Measurements from ENCODE around the gene GLIPR1L1. TPM values are rescaled to one million over a fixed set of nuclear protein-coding genes. Genes with fewer than 3 reads are reported as not detected.
A peak's percentile ranks its signal among the peaks of the same experiment; 100 is the strongest.
"Not testable (repeated sequence)": the region's sequence is repeated elsewhere in the genome, so short reads cannot be mapped to it uniquely, and the experiment has no call there.

The GLIPR1L1 gene
- total and polyA plus RNA-seq, 2 donors (not counting 1 experiment from before 2014, with no cell fraction given), result not detected

DNA sequence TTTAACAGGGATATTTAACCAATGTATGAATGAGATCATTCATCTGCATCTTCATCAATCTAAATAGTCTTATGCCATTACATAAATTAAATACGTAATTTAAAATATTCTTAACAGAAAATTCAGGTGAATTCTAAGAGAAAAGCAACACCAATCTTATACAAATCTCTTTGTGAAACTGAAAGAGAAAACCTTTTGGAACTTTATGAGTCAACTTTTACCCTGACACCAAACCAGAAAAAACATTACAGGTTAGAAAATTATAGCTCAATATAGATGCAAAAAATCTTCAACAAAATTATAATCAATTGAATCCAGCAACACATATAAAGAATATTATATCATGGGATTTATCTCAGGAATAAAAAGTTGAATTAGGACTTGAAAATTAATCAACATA, 3.4 kb downstream of the GLIPR1L1 start:
- Histone ChIP-seq H3K9me3 (ENCODE audit: control insufficient read depth, insufficient read depth, low read depth, low read length) (no peaks in the 10 kb centered on the region), H3K4me3 (replicated peaks in 1 of 4; ENCODE audit: control extremely low read depth in 1 of 4, insufficient read depth in 1 of 4, low read depth in 3 of 4, low read length in 4 of 4) (no peak overlapping the region), H3K36me3 (ENCODE audit: control insufficient read depth, insufficient read depth, low read length) (no peaks in the 10 kb centered on the region), H3K27me3 (ENCODE audit: control insufficient read depth, insufficient read depth, low read length) (no peaks in the 10 kb centered on the region), H3K27ac (ENCODE audit: insufficient read depth, low read length) (no peak overlapping the region), H3K4me1 (ENCODE audit: control insufficient read depth, extremely low read depth, insufficient read depth, low read length) (no peaks in the 10 kb centered on the region), H3K79me2 (ENCODE audit: control insufficient read depth, insufficient read depth, low read length) (no peaks in the 10 kb centered on the region), H2AFZ (ENCODE audit: low read length) (no peak overlapping the region), H4K20me1 (ENCODE audit: control insufficient read depth, extremely low read depth, insufficient read depth, low read length) (no peaks in the 10 kb centered on the region), H3K9ac (ENCODE audit: insufficient read depth, low read length) (no peak overlapping the region), H3K4me2 (ENCODE audit: extremely low read depth, insufficient read depth, low read length) (no peak overlapping the region)
- no peak for DNase-seq (ENCODE audit: low read depth in 2 of 2)
- no peak for TF ChIP-seq EZH2 (IDR thresholded peaks at IDR 0.05; ENCODE audit: low read length, missing control alignments)
- TF ChIP-seq, protein P1, sequence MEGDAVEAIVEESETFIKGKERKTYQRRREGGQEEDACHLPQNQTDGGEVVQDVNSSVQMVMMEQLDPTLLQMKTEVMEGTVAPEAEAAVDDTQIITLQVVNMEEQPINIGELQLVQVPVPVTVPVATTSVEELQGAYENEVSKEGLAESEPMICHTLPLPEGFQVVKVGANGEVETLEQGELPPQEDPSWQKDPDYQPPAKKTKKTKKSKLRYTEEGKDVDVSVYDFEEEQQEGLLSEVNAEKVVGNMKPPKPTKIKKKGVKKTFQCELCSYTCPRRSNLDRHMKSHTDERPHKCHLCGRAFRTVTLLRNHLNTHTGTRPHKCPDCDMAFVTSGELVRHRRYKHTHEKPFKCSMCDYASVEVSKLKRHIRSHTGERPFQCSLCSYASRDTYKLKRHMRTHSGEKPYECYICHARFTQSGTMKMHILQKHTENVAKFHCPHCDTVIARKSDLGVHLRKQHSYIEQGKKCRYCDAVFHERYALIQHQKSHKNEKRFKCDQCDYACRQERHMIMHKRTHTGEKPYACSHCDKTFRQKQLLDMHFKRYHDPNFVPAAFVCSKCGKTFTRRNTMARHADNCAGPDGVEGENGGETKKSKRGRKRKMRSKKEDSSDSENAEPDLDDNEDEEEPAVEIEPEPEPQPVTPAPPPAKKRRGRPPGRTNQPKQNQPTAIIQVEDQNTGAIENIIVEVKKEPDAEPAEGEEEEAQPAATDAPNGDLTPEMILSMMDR (conservative IDR thresholded peaks at IDR 0.05 in 1 of 2, IDR thresholded peaks at IDR 0.05 in 1 of 2; ENCODE audit: low read depth in 1 of 2, low read length in 2 of 2), result no peak

DNA sequence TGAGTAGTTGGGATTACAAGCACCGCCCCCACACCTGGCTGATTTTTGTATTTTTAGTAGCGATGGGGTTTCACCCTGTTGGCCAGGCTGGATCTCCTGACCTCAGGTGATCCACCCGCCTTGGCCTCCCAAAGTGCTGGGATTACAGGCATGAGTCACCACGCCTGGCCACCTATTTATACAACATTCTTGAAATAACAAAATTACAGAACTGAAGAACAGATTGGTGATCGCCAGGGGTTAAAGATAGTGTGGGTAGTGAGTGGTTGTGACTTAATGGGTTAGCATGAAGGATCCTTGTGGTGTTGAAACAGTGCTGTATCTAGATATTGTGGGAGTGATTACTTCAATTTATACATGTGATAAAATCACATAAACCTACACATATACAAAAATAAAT, 7.4 kb downstream of the GLIPR1L1 start:
- Histone ChIP-seq H3K27me3 (ENCODE audit: control insufficient read depth, insufficient read depth, low read length) (no peaks in the 10 kb centered on the region), H3K9me3 (ENCODE audit: control insufficient read depth, insufficient read depth, low read depth, low read length) (no peaks in the 10 kb centered on the region), H3K79me2 (ENCODE audit: control insufficient read depth, insufficient read depth, low read length) (no peaks in the 10 kb centered on the region), H3K27ac (ENCODE audit: insufficient read depth, low read length) (no peak overlapping the region), H3K4me3 (replicated peaks in 1 of 4; ENCODE audit: control extremely low read depth in 1 of 4, insufficient read depth in 1 of 4, low read depth in 3 of 4, low read length in 4 of 4) (no peak overlapping the region), H3K4me1 (ENCODE audit: control insufficient read depth, extremely low read depth, insufficient read depth, low read length) (no peaks in the 10 kb centered on the region), H2AFZ (ENCODE audit: low read length) (no peak overlapping the region), H3K4me2 (ENCODE audit: extremely low read depth, insufficient read depth, low read length) (no peak overlapping the region), H4K20me1 (ENCODE audit: control insufficient read depth, extremely low read depth, insufficient read depth, low read length) (no peaks in the 10 kb centered on the region), H3K36me3 (ENCODE audit: control insufficient read depth, insufficient read depth, low read length) (no peaks in the 10 kb centered on the region), H3K9ac (ENCODE audit: insufficient read depth, low read length) (no peak overlapping the region)
- TF ChIP-seq, protein P1 (conservative IDR thresholded peaks at IDR 0.05 in 1 of 2, IDR thresholded peaks at IDR 0.05 in 1 of 2; ENCODE audit: low read depth in 1 of 2, low read length in 2 of 2), result no peak
- TF ChIP-seq EZH2 (IDR thresholded peaks at IDR 0.05; ENCODE audit: low read length, missing control alignments), result no peak
- peak in 1 of 2 donors; percentile 41 for DNase-seq (ENCODE audit: low read depth in 2 of 2)

DNA sequence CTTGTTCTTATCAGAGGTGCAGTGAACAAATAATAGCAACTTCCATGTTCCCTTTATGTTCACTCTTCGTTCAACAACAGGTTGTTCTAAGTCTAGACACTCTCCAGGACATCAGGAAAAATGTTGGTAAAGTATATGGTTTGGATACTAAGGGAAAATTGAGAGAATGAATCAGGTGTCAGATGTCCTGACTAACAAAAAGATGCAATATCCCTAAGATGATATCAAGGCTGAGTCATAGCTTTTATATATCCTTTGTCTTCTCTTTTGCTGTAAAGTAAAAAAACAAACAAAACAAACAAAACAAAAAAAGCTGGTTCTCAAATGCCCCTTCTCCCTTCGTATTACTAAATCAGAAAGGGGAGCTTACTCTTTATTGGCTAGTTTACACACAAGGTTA, 11.1 kb downstream of the GLIPR1L1 start:
- H3K4me3 ChIP-seq (replicated peaks in 1 of 4; ENCODE audit: control extremely low read depth in 1 of 4, insufficient read depth in 1 of 4, low read depth in 3 of 4, low read length in 4 of 4), result no peak overlapping the region
- H3K27ac ChIP-seq (ENCODE audit: insufficient read depth, low read length), result no peak overlapping the region
- no peaks in the 10 kb centered on the region for H3K4me1 ChIP-seq (ENCODE audit: control insufficient read depth, extremely low read depth, insufficient read depth, low read length)
- no peak for DNase-seq (ENCODE audit: low read depth in 2 of 2)
- H3K4me2 ChIP-seq (ENCODE audit: extremely low read depth, insufficient read depth, low read length), result no peak overlapping the region
- H3K27me3 ChIP-seq (ENCODE audit: control insufficient read depth, insufficient read depth, low read length), result no peaks in the 10 kb centered on the region
- H3K9me3 ChIP-seq (ENCODE audit: control insufficient read depth, insufficient read depth, low read depth, low read length), result no peaks in the 10 kb centered on the region
- no peak for TF ChIP-seq EZH2 (IDR thresholded peaks at IDR 0.05; ENCODE audit: low read length, missing control alignments)
- TF ChIP-seq, protein P1 (conservative IDR thresholded peaks at IDR 0.05 in 1 of 2, IDR thresholded peaks at IDR 0.05 in 1 of 2; ENCODE audit: low read depth in 1 of 2, low read length in 2 of 2), result no peak
- no peaks in the 10 kb centered on the region for H3K36me3 ChIP-seq (ENCODE audit: control insufficient read depth, insufficient read depth, low read length)
- H3K9ac ChIP-seq (ENCODE audit: insufficient read depth, low read length), result no peak overlapping the region
- H4K20me1 ChIP-seq (ENCODE audit: control insufficient read depth, extremely low read depth, insufficient read depth, low read length), result no peaks in the 10 kb centered on the region
- H2AFZ ChIP-seq (ENCODE audit: low read length), result no peak overlapping the region
- no peaks in the 10 kb centered on the region for H3K79me2 ChIP-seq (ENCODE audit: control insufficient read depth, insufficient read depth, low read length)

DNA sequence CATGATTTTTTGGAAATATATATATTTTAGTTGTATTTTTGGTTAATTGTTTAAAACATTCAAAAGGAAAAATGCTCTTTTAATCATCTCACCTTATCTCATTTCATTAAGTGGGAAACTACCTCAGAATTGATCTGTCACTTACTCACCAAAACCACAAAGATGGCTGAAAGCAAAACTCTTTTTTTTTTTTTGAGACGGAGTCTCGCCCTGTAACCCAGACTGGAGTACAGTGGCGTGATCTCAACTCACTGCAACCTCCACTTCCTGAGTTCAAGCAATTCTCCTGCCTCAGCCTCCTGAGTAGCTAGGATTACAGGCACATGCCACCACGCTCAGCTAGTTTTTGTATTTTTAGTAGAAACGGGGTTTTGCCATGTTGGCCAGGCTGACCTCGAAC, 11.7 kb downstream of the GLIPR1L1 start:
- not testable (repeated sequence) for H2AFZ ChIP-seq (ENCODE audit: low read length)

More for the DNA sequence above, 11.7 kb downstream of the GLIPR1L1 start:
- not testable (repeated sequence) for H4K20me1 ChIP-seq (ENCODE audit: control insufficient read depth, extremely low read depth, insufficient read depth, low read length); H3K4me1 ChIP-seq (ENCODE audit: control insufficient read depth, extremely low read depth, insufficient read depth, low read length); H3K27me3 ChIP-seq (ENCODE audit: control insufficient read depth, insufficient read depth, low read length); DNase-seq (ENCODE audit: low read depth in 2 of 2); H3K4me3 ChIP-seq (replicated peaks in 1 of 4; ENCODE audit: control extremely low read depth in 1 of 4, insufficient read depth in 1 of 4, low read depth in 3 of 4, low read length in 4 of 4); H3K27ac ChIP-seq (ENCODE audit: insufficient read depth, low read length); H3K9me3 ChIP-seq (ENCODE audit: control insufficient read depth, insufficient read depth, low read depth, low read length); H3K36me3 ChIP-seq (ENCODE audit: control insufficient read depth, insufficient read depth, low read length); H3K4me2 ChIP-seq (ENCODE audit: extremely low read depth, insufficient read depth, low read length); H3K79me2 ChIP-seq (ENCODE audit: control insufficient read depth, insufficient read depth, low read length); H3K9ac ChIP-seq (ENCODE audit: insufficient read depth, low read length)
